DMS153 (cell line): ENCODE data around the gene LRRC8E.
"Not testable (repeated sequence)": the region's sequence is repeated elsewhere in the genome, so short reads cannot be mapped to it uniquely, and the experiment has no call there.

Experiments
- DNase-seq: peaks from one replicate; lab custom pipeline; 2025; lab: John Stamatoyannopoulos, UW

The LRRC8E gene

GRCh38 chr19:7887408-7888144 is 734 bp upstream of the LRRC8E start:
- no peak for DNase-seq

- no peak for DNase-seq
These were observed 512 bp downstream of the LRRC8E start for GRCh38 chr19:7888826-7889217.

DNA sequence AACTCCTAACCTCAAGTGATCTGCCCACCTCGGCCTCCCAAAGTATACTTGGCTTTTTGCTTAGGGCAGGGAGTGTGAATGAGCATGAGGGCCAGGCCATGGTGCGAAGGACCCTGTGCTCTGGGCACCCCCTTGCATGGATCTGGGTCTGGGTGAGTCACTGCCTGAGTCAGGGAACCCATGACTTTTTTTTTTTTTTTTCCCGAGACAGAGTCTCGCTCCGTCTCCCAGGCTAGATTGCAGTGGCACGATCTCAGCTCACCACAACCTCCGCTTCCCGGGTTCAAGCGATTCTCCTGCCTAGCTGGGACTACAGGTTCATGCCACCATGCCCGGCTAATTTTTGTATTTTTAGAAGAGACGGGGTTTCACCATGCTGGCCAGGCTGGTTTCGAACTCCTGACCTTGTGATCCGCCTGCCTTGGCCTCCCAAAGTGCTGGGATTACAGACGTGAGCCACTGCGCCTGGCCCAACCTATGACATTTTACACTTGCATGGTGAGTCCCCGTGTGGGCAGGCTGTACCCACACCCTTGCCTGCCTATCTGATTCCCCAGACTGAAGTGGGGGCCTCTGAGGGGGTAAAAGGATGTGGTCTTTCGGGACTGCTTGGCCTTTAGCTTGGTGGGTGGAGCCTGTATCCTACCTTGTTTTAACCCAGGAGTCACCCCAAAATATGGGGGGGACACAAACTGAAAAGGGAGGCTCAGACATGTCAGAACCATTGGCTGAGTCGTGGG is 5.2 kb downstream of the LRRC8E start:
- DNase-seq, result not testable (repeated sequence)

DNA sequence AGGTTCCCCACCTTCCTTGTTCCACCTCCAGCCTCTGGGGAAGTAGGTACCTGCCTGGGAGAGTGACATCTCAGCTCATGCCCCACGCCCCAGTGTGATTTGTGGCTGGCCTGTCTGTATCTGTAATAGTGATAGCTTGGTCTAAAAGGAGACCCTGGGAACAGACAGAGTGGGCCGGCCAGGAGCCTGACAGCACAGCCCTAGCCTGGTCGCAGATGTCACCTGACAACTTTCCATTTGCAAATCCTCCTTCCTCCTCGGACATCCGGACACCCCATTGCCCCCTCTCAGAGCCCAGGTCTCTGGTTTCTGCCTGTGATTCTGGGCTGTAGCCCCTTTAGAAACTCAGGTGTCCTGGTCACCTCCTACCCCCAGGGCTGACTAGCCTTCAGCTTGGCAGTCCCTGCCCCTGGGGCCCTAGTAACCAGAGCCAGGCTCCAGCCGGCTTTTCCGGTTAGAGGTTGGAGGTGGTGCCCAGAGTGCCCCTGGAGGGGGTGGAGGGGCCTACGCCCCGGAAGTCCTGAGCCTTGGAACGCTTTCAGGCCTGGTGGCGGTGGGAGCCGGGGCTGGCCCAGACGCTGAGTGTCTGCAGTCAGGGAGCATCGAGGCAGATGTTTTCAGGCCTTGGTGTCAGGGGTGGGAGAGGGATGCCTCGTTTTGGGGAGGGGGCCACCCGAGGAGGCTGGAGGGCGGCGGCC is 6.5 kb downstream of the LRRC8E start:
- DNase-seq, result peak; percentile 62

DNA sequence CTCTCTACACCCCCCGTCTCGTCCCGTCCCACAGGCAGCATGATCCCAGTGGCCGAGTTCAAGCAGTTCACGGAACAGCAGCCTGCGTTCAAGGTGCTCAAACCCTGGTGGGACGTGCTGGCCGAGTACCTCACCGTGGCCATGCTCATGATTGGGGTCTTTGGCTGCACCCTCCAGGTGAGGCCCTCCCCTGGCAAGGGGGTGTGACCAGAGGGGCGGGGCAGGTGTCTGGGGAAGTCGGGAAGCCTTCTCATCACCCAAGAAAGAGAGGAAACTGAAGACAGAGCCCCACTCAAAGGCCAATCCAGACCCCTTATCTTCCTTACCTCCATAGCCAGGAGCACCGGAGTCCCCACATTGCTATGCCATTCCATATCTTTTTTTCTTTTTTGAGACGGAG is 7.3 kb downstream of the LRRC8E start:
- no peak for DNase-seq

DNA sequence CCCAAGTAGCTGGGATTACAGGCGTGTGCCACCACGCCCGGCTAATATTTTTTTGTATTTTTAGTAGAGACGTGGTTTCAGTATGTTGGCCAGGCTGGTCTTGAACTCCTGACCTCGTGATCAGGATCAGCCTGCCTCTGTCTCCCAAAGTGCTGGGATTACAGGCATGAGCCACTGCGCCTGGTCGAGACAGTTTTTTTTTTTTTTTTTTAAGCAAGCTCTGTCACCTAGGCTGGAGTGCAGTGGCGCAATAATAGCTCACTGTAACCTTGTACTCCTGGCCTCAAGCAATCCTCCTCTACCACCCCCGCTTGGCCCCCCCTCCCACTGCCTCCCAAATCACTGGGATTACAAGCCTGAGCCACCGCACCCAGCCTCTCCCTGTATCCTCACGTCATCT is 9.0 kb downstream of the LRRC8E start:
- DNase-seq, result no peak

DNA sequence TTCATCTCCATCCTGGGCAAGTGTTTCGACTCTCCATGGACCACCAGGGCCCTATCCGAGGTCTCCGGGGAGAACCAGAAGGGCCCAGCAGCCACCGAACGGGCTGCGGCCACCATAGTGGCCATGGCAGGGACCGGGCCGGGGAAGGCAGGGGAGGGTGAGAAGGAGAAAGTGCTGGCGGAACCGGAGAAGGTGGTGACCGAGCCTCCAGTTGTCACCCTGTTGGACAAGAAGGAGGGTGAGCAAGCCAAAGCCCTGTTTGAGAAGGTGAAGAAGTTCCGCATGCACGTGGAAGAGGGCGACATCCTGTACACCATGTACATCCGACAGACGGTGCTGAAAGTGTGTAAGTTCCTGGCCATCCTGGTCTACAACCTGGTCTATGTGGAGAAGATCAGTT is 10.7 kb downstream of the LRRC8E start:
- DNase-seq, result no peak

DNA sequence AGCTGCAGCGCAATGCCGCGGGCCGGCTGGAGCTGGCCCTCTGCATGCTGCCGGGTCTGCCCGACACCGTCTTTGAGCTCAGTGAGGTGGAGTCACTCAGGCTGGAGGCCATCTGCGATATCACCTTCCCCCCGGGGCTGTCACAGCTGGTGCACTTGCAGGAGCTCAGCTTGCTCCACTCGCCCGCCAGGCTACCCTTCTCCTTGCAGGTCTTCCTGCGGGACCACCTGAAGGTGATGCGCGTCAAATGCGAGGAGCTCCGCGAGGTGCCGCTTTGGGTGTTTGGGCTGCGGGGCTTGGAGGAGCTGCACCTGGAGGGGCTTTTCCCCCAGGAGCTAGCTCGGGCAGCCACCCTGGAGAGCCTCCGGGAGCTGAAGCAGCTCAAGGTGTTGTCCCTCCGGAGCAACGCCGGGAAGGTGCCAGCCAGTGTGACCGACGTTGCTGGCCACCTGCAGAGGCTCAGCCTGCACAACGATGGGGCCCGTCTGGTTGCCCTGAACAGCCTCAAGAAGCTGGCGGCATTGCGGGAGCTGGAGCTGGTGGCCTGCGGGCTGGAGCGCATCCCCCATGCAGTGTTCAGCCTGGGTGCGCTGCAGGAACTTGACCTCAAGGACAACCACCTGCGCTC is 11.6 kb downstream of the LRRC8E start:
- DNase-seq, result no peak

DNA sequence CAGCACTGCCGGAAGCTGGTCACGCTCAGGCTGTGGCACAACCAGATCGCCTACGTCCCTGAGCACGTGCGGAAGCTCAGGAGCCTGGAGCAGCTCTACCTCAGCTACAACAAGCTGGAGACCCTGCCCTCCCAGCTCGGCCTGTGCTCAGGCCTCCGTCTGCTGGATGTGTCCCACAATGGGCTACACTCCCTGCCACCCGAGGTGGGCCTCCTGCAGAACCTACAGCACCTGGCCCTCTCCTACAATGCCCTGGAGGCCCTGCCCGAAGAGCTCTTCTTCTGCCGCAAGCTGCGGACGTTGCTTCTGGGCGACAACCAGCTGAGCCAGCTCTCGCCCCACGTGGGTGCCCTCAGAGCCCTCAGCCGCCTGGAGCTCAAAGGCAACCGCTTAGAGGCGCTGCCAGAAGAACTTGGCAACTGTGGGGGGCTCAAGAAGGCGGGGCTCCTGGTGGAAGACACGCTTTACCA is 12.1 kb downstream of the LRRC8E start:
- DNase-seq, result no peak

DNA sequence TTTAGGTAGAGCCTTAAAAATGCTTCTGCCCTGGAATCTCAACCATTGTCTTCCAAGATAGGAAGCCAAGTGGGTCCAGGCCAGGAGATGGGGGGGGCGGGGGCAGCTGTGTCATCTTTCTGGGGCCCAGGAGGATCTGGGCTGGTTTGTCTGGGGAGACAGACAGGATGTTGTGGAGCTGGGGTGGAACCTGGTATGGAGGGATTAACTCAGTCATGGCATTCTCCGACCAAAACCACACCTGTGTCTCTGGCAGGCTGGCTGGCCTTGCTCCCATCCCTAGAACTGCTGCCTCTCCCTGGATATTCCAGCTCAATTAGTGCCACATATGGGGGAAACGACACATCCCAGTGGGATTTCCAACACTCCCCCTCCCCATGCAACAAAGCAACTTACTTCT is 12.6 kb downstream of the LRRC8E start:
- DNase-seq, result no peak

GRCh38 chr19:7901337-7901736 is 13.0 kb downstream of the LRRC8E start:
- no peak for DNase-seq

DNA sequence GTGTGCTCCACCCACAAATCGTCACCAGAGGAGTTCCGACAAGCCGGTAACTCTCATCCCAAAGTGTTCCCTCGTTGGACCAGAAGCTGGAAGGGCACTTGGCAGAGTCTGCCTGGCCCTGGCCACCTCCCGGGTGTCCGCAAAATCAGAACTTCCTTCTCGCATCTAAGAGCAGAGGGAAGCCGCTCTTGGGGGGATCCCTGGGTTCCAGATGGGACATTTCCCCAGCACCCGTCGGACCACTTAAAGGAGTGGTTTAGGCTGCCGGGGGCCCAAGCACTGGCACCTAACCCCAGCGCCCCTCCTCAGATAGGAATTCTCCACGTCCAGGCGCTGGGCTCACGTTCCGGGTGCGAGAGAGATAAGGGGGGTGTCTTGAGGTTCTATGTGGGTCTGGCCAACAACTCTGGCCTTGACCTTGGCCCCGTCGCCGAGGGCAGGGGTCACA is 14.5 kb downstream of the LRRC8E start:
- DNase-seq, result no peak

GRCh38 chr19:7903244-7904073 is 15.1 kb downstream of the LRRC8E start, which contains the start of gene MAP2K7:
MAP2K7 (plus strand) TSS chr19:7903877; CDS start chr19:7903945, 68 bp downstream.
- DNase-seq, result peak; percentile 98

DNA sequence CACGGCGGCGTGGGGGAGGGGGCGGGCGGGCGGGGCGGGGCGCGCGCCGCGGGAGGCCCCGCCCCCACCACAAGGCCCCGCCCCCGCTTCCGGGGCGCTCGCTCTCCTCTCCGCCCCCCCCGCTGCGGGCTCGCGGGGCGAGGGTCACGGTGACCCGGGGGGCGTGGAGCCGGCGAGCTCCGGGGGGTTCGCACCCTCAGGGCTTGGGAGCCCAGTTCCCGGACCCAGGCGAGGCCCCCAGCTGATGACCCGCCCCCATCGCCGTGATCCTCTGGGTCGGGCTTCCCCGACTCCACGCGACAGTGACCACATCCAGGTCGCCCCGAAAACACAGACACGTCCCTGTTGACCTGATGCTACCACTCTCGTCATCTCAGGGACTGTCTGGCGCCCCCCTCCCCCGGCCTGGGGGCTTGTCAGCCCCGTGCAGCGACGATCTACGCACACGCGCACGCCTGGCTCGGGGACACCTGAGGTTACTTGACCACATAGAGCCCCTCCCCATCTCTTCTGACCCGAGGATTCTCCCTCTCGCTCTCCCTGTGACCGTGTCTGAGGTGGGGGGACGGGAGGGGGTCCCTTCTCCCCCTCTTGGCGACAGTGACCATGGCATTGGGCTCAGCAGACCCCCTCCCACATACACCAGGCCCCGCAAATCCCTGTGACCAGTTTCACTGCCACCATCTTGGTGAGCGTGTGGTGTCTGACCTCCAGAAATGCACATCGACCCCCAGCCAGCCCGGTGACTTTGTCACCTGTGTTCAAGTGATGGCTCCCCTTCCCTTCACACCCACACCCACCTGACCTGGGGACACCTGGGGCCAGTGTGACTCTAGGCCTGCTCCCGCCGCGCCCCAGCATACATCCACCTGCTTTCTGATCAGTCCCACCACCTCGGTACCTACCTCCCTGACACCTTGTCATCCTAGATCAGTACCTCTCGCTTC is 16.0 kb downstream of the LRRC8E start:
- no peak for DNase-seq

GRCh38 chr19:7905268-7905667 is 17.0 kb downstream of the LRRC8E start:
- no peak for DNase-seq

DNA sequence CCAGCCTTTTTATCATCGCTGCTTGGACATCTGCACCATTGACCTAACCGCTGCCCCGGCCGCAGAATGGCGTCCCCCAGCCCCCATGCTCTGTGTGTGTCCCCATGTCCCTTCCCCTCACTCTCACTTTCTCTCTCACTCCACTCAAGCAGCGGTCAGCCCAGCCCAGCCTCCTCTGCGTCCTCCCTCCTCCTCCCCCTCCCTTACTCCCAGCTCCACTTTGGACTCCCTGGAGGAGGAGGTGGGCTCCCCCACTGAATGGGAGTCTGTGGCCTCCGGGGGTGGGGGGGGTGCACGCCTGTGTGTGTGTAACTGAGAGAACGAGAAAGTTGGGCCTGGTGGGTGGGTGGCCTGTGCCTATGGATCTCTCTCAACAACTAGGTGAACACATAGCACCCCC is 17.5 kb downstream of the LRRC8E start:
- DNase-seq, result no peak

DNA sequence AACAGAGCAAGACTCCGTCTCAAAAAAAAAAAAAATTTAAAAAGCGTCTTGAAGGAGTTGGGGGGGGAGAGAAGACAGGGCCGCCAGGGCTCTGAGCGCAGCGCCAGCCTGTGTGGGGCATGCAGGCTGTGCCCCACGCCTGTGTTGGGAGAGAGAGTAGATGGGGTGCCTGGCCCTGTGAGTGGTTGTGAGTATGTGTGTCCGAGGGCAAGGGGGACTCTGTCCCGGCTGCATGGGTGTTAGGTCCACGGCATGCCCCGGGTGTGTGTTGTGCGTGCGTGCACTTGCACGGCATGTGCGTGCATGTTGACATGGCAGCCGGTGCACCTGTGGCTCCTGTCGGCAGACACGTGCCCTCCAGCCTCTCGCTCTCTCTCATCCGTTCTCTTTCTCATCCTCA is 18.8 kb downstream of the LRRC8E start:
- DNase-seq, result no peak

DNA sequence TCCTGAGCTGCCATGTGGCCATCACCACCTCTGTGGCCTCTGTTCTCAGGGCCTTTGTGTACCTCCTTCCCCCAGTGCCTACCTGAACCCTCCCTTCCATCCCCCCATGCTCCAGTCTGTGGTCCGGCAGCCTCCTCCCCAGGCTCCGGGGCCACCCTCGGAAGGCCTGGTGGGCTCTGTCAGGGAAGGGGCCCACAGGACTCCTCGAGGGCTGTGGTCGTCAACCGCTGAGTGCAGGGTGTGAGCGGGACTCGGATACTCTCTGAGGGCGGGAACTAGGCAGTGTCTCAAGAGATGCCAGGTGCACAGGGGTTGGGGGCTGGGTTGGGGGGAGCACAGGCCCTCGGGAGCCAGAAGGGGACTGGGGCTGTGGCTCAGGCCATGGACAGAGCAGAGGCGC is 19.2 kb downstream of the LRRC8E start:
- DNase-seq, result no peak

GRCh38 chr19:7908078-7908699 is 19.9 kb downstream of the LRRC8E start:
- DNase-seq, result no peak
